ENCODE measurements around the gene PRELID1. TPM values are rescaled to one million over a fixed set of nuclear protein-coding genes. Genes with fewer than 3 reads are reported as not detected.

PRELID1 gene
- total and polyA plus RNA-seq, 10 of the 15 experiments (the other 5 are each of a cell fraction or from before 2014, with no cell fraction given), result 30.9 to 584 (median 254) TPM

- peak within 1 kb of the TSS; percentile 90 for H3K4me2 ChIP-seq (ENCODE audit: control insufficient read depth, insufficient read depth)
- RAD21 ChIA-PET (ENCODE audit: unreplicated experiment), result interaction anchor here (0.8 to 2.9 kb wide), 9 partner anchors 10 to 104 kb away, joined by 3 to 20 read pairs (median 4); no protein-coding TSS in a partner anchor
- peaks cover 21% of the 10 kb centered on the region for H3K4me1 ChIP-seq (ENCODE audit: control insufficient read depth, insufficient read depth, low read length)
- H3K27me3 ChIP-seq (replicated peaks in 1 of 2; ENCODE audit: control insufficient read depth in 2 of 2, insufficient read depth in 2 of 2, low read length in 1 of 2), result no peaks in the 10 kb centered on the region
- H3K36me3 ChIP-seq (ENCODE audit: control insufficient read depth in 2 of 2, insufficient read depth in 2 of 2, low read length in 1 of 2), result peaks cover 0 to 11% of the 10 kb centered on the region in 2 experiments; a peak in 1 of 4 replicates
- DNase-seq (ENCODE audit: low read depth, low spot score), result peak; percentile 93
- peak within 1 kb of the TSS; percentile 98 for H3K4me3 ChIP-seq
- peak within 1 kb of the TSS; percentile 86 for H2AFZ ChIP-seq (ENCODE audit: control insufficient read depth, low read depth, low read length)
- peaks cover 3% of the 10 kb centered on the region; the same call in 1 of the 3 replicates for H3K9me3 ChIP-seq (replicated peaks; ENCODE audit: control insufficient read depth, insufficient read depth, low read length)
- peak within 1 kb of the TSS; percentile 89 for H3K27ac ChIP-seq (ENCODE audit: control insufficient read depth, insufficient read depth)
- 0 out of 2 replicates have a peak, but pooled peaks cover 3% of the 10 kb centered on the region for H4K20me1 ChIP-seq (ENCODE audit: control insufficient read depth, insufficient read depth)
- FAIRE-seq, result peak; percentile 94
- SMC1A ChIA-PET (ENCODE audit: uncharacterized antibody, unreplicated experiment), result interaction anchor here (1.0 to 3.4 kb wide), 11 partner anchors 9 to 52 kb away, joined by 3 to 20 read pairs (median 5); no protein-coding TSS in a partner anchor
- peaks cover 41% of the 10 kb centered on the region for H3K79me2 ChIP-seq (ENCODE audit: control insufficient read depth, insufficient read depth, low read length)
- intact Hi-C loops (cut with micrococcal nuclease; ENCODE audit: unreplicated experiment) (no loop called here), in situ Hi-C loops (cut with MboI) (no loop called here)
- CTCF ChIA-PET, result interaction anchor here (0.7 to 7.2 kb wide), 17 partner anchors 9 to 159 kb away, joined by 3 to 46 read pairs (median 6); no protein-coding TSS in a partner anchor
- WGBS (ENCODE audit: insufficient coverage, insufficient replicate concordance, low lambda C conversion rate, missing lambda C conversion rate), result 10% methylated on average over 55 of the region's 55 CpGs
- TSS peak; percentile 84 for BruUV-seq (replicated peaks)
- POLR2A ChIA-PET, result interaction anchor here (0.6 to 3.2 kb wide), 7 partner anchors 9 to 157 kb away, joined by 3 to 22 read pairs (median 5); no protein-coding TSS in a partner anchor
- peak; percentile 99 for ATAC-seq
- peak within 1 kb of the TSS; percentile 91 for H3K9ac ChIP-seq (ENCODE audit: control insufficient read depth, insufficient read depth, low read length)
- TF ChIP-seq TCF3 (IDR thresholded peaks at IDR 0.05; ENCODE audit: borderline replicate concordance, insufficient read depth, low read depth, low read length) (0 out of 2 replicates have a peak, but pooled peaks have one; percentile 12), POLR2AphosphoS5 (IDR thresholded peaks at IDR 0.05; ENCODE audit: low read length) (peak; percentile 87), BHLHE40 (IDR thresholded peaks at IDR 0.05; ENCODE audit: borderline replicate concordance in 1 of 2, low read depth in 2 of 2, low read length in 1 of 2) (peak; percentile 23 to 64; a peak in 2 of 4 replicates), RB1 (IDR thresholded peaks at IDR 0.05; ENCODE audit: borderline replicate concordance) (0 out of 2 replicates have a peak, but pooled peaks have one; percentile 92), CHD4 (IDR thresholded peaks at IDR 0.05) (no peak), CHD2 (IDR thresholded peaks at IDR 0.05; ENCODE audit: borderline replicate concordance, low read depth, low read length) (peak; percentile 95), NFIC (IDR thresholded peaks at IDR 0.05; ENCODE audit: low read depth, low read length) (no peak), ZBTB11 (CRISPR knock-in tag; IDR thresholded peaks at IDR 0.05) (peak; percentile 91)
- TF ChIP-seq, protein P1, sequence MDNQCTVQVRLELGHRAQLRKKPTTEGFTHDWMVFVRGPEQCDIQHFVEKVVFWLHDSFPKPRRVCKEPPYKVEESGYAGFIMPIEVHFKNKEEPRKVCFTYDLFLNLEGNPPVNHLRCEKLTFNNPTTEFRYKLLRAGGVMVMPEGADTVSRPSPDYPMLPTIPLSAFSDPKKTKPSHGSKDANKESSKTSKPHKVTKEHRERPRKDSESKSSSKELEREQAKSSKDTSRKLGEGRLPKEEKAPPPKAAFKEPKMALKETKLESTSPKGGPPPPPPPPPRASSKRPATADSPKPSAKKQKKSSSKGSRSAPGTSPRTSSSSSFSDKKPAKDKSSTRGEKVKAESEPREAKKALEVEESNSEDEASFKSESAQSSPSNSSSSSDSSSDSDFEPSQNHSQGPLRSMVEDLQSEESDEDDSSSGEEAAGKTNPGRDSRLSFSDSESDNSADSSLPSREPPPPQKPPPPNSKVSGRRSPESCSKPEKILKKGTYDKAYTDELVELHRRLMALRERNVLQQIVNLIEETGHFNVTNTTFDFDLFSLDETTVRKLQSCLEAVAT (IDR thresholded peaks at IDR 0.05), result peak; percentile 92
- TF ChIP-seq, protein P2, sequence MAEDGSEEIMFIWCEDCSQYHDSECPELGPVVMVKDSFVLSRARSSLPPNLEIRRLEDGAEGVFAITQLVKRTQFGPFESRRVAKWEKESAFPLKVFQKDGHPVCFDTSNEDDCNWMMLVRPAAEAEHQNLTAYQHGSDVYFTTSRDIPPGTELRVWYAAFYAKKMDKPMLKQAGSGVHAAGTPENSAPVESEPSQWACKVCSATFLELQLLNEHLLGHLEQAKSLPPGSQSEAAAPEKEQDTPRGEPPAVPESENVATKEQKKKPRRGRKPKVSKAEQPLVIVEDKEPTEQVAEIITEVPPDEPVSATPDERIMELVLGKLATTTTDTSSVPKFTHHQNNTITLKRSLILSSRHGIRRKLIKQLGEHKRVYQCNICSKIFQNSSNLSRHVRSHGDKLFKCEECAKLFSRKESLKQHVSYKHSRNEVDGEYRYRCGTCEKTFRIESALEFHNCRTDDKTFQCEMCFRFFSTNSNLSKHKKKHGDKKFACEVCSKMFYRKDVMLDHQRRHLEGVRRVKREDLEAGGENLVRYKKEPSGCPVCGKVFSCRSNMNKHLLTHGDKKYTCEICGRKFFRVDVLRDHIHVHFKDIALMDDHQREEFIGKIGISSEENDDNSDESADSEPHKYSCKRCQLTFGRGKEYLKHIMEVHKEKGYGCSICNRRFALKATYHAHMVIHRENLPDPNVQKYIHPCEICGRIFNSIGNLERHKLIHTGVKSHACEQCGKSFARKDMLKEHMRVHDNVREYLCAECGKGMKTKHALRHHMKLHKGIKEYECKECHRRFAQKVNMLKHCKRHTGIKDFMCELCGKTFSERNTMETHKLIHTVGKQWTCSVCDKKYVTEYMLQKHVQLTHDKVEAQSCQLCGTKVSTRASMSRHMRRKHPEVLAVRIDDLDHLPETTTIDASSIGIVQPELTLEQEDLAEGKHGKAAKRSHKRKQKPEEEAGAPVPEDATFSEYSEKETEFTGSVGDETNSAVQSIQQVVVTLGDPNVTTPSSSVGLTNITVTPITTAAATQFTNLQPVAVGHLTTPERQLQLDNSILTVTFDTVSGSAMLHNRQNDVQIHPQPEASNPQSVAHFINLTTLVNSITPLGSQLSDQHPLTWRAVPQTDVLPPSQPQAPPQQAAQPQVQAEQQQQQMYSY (CRISPR knock-in tag; IDR thresholded peaks at IDR 0.05), result no peak
These were observed 48.1 kb downstream of the PRELID1 start, which contains the start of gene LMAN2 for GRCh38 chr5:177351392-177352329. TSS of gene LMAN2 (minus strand) at chr5:177351668. CDS start at chr5:177351647, 21 bp downstream.
